Measurements from ENCODE around the gene CARD6.
"Not testable (repeated sequence)": the region's sequence is repeated elsewhere in the genome, so short reads cannot be mapped to it uniquely, and the experiment has no call there.

CARD6 gene

DNA sequence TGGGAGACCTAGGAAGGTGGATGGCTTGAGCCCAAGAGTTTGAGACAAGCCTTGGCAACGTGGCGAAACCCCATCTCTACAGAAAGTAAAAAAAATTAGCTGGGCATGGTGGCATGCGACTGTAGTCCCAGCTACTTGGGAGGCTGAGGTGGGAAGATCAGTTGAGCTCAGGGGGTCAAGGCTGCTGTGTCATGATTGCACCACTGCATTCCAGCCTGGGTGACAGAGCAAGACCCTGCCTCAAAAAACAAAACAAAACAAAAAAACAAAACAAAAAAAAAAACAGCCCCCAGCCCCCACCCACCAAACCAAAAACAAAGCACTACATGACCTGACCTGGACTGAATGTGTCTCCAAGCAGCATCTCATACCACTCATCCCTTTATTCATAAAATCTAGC, 34.8 kb downstream of the CARD6 start:
- DNase-seq (ENCODE audit: low spot score): no peak

DNA sequence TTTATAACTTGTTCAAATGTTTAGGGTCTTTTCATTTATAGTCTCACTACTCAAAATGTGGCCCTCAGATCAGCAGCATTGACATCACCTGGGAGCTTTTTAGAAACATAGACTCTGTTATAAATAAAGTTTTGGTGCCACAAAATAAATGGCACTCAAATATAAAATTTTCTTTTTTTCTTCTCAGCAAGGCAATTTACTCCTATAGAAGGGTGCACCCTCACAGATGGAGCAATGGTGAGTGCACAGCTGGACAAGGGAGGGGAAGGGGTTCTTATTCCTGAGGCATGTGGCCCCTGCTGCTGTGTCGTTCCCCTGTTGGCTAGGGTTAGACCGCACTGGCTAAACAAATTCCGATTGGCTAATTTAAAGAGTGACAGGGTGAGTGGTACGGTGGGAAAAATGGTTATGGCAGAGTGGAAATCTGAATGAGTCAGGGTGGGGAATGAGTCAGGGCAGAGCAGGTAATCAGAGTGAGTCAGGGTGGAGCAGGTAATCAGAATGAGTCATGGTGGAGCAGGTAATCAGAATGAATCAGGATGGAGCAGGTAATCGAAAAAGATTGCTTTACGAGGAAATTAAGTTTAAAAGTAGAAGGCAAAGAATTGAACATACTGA, 36.3 kb downstream of the CARD6 start:
- no peak for DNase-seq (ENCODE audit: low spot score)

DNA sequence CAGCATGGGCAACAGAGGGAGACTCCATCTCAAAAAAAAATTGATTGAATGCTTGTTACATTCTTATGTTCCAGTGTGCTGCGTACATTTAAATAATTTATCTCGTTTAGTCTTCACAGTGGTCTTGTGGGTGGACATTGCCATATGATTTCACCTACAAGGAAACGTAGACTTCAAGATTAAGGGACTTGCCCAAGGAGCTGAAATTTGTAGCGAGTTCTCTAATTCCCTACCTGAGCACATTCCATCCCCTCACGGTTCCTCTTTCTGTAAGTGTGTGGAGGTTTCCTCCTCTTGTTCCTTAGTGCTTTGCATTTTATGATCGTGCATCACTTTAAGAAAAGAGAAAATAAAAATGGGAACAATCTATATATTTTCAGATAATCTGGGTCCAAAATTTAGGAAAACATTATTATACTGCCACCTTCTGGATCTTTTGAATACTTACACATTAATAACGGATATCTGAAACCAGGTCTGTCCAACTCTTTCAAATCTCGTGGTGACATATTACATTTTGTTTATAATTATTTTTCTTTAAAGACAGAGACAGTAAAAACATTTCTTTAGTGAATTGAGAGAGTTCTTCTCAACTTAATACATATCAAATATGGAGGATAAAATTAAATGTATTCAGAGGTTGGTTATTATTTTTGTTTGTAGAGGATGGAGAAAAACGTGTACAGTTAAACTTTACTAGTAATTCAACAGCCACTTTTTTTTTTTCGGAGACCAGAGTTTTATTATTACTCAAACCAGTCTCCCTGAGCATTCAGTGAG, 38.2 kb downstream of the CARD6 start:
- peak; percentile 19 for DNase-seq (ENCODE audit: low spot score)

DNA sequence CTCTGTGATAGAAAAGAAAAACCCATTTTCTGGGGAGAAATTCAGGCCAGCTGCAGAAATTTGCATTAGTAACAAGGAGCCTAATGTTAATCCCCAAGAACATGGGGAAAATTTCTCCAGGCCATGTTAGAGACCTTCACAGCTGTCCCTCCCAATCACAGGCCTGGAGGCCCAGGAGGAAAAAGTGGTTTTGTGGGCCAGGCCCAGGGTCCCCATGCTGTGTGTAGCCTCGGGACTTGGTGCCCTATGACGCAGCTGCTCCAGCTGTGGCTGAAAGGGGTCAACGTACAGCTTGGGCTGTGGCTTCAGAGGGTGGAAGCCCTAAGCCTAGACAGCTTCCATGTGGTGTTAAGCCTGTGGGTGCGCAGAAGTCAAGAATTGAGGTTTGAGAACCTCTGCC, 41.1 kb downstream of the CARD6 start:
- DNase-seq (ENCODE audit: low spot score): no peak

DNA sequence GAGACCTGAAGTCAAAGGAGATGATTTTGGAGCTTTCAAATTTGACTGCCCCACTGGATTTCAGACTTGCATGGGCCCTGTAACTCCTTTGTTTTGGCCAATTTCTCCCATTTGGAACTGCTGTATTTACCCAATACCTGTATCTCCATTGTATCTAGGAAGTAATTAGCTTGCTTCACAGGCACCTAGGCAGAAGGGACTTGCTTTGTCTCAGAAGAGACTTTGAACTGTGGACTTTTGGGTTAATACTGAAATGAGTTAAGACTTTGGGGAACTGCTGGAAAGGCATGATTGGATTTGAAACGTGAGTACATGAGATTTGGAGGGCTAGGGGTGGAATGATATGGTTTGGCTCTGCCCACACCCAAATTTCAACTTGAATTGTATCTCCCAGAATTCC, 41.9 kb downstream of the CARD6 start:
- not testable (repeated sequence) for DNase-seq (ENCODE audit: low spot score)

DNA sequence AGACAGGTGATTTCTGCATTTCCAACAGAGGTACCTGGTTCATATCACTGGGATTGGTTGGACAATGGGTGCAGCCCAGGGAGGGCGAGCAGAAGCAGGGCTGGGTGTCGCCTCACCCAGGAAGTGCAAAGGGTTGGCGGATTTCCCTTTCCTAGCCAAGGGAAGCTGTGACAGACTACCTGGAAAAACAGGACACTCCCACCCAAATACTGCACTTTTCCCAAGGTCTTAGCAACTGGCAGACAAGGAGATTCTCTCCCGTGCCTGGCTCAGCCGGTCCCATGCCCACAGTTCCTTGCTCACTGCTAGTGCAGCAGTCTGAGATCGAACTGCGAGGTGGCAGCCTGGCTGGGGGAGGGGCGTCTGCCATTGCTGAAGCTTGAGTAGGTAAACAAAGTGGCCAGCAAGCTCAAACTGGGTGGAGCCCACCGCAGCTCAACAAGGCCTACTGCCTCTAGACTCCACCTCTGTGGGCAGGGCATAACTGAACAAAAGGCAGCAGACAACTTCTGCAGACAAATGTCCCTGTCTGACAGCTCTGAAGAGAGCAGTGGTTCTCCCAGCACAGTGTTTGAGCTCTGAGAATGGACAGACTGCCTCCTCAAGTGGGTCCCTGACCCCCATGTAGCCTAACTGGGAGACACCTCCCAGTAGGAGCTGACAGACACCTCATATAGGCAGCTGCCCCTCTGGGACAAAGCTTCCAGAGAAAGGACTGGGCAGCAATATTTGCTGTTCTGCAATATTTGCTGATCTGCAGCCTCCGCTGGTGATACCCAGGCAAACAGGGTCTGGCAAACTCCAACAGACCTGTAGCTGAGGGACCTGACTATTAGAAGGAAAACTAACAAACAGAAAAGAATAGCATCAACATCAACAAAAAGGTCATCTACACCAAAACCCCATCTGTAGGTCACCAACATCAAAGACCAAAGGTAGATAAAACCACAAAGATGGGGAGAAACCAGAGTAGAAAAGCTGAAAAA, 54.6 kb downstream of the CARD6 start:
- DNase-seq (ENCODE audit: low spot score): not testable (repeated sequence)

DNA sequence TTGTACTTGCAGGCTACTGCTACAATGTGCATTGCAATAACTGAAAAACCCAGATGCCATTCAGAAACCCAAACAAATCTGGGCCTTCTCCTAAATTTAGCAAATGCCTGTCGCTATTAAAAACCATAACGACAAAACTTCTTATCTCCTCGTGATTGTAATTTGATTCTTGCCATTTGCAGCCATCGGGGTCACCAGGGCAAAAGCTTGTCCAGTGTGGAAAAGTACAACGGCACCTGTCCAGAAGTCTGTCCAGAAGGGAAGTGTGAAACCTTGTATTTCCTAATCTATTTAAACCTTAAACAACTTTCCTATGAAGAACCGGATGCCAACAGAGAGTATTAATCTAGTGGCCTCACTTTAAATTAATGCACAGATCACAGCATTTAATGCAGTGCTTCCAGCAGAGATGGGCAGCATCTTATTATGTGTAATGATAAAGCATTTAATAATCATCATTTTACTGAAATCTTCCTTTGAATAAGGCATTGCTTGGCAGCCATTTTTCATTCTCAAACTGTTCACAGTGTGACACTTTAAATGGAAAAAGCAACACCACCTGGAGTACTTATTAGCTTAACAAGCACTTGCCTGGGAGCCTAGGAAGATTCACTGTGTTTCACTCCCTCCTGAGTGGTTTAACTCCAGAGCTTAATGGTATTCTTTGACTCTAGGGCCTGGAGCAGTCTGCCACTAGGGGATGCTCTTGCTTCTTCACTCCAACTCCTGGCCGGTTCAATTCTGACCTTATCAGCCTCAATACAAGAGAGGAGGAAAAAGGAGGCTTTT, 63.2 kb downstream of the CARD6 start:
- DNase-seq (ENCODE audit: low spot score): peak; percentile 52

DNA sequence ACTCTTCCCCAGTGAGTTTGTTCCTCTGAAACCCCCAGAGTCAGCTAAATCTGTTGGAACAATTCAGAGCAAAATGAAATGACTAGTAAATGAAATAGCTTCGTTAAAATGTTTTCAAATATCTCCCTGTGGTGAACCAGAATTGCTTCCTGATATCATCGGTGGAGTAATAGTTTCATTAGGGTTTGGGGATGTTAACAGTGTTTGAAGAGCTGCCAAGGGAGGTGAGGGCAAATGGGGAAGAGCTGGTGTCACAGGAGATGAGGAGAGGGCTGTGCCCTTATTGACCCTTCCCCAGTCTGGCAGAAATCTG, 63.8 kb downstream of the CARD6 start:
- no peak for DNase-seq (ENCODE audit: low spot score)

DNA sequence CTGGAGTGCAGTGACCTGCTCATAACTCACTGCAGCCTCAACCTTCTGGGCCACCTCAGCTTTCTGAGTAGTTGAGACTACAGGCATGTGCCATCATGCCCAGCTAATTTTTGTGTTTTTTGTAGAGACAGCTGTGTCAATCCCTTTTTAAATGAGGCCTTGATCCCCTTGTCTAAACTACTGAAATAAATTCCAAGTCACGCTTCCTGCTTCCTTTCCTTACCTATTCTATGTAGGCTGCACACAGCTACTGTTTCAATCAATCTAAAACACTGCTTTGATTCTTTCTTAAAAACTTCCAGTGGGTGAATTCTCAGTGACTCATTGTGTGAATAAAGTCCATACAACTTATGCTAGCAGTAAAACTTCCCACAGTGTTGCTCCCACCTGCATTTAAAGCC, 65.2 kb downstream of the CARD6 start:
- DNase-seq (ENCODE audit: low spot score): no peak

DNA sequence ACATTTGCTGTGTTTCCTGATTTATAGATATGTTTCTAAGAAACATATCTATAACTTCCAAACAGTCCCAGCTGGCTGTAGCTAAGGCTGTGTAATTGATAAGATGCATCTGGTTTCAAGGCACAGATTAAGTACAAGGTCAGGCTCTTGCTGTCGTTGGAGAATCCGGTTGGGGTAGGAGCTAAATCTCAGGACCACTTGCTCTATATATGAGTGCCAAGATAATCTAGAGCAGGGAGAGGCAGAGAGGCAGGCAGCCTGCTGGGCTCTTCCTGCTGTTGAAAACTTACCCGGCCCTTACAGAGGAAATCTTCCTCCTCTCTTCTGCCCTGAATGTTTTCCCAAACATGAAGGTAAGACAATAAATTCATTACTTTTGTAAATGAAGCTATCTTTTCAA, 68.1 kb downstream of the CARD6 start, which contains the start of gene C7:
C7 (plus strand) TSS at position 234 of the 400 bp plus-strand sequence; CDS start at position 348, 114 bp downstream.
- no peak for DNase-seq (ENCODE audit: low spot score)

DNA sequence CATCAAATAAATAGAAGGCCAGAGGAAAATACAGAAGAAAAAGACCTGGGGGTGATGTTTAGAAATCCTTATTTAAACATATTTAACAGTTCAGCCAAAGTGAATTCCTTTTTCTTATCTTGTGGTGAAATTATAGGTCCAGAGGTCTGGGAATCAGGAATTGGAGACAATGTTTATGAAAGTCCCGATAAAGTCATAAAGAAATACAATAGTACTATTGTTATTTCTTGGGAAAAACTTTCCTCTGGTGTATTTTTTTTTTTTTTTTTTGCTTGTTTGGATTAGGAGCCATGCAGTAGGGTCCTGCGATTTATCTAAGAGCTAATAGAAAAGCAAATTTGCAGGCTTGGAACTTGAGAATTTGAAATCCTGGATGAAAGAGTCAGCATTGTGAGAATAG, 68.6 kb downstream of the CARD6 start:
- DNase-seq (ENCODE audit: low spot score): no peak

Data from hepatic stellate cell (primary cell).